Stimulated activated CD8-positive, alpha-beta memory T cell treated with anti-CD3 and anti-CD28 coated beads, Interleukin-15, amount 100 ng/mL, for 4 hours (primary cell): ENCODE measurements around the gene YIPF7.

Experiments
- DNase-seq, 2 donors: peaks; one replicate each; pipeline ENCODE4 v3.0.0-alpha.2; 2020; ENCODE audit warnings: low read depth in 2 of 2

Gene YIPF7

DNA sequence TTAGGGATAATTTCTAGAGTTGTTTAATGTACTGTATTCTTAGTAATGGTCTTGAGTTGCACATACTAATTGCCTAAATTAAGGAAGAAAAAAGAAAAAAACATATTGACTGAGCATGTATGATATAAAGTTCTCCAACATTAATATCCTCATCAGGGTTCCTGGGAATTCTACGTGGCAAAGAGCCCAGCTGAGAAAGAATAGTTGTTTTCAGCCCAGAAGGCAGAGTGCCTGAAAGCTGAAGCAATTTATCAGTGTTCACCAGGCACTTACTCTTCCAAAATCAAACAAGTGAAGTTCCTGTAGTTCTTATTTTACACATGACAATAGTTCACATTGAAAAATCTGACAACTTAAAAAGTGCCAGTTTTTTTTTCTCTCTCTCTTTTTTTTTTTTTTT is 27.7 kb downstream of the YIPF7 start:
- DNase-seq, result no peak

DNA sequence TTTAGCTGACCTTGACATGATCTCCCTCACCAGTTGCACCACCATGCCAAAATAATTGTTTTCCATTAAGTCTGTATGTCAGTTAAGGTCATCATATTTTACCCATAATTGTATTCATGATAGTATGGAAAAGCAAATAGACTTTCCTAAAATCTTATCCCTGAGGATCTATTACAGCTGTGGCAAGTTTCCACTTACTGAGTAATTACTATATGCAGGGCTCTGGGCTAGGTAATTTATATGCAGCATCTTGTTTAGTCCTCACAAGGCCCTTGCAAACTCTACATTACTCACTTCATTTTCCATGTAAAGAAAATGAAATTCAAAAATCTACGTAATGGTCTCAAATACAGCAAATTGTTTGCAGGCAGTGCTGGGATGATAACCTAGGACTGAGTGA is 34.8 kb downstream of the YIPF7 start:
- DNase-seq, result no peak

DNA sequence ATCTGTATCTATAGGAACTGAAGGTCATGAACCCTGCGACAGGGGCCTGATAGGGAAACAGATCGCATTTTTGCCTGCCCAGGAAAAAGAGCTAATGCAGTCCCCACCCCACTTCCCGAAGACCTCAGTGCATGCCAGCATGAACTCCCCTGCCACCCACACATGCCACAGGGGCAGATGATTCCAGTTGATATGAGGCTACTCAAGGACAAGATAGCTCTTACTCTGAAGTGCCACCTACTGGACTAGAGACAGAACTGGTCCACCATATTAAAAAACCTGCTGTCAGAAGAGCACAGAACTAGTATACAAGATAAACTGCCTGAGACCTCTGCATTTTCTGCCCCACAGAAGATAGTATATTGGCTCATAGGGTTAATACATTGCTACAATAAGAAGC is 68.0 kb downstream of the YIPF7 start:
- no peak for DNase-seq

DNA sequence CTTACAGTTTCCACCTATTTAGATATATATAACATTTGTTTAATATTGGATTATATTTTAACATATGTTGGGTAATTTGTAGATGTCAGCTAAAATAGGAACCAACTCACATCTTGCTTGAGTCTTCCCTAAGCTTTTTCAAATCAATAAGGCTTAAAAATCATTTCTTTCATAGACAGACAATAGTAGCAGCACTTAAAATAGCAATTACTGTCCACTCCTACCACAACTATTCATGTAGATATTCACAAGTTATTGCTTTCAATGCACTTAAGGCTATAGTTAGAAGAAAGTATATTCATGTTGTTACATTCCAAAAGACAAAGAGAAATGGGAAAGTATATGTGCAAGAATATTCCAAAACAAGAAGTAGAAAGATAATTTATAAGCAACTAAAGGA is 71.2 kb downstream of the YIPF7 start:
- no peak for DNase-seq

DNA sequence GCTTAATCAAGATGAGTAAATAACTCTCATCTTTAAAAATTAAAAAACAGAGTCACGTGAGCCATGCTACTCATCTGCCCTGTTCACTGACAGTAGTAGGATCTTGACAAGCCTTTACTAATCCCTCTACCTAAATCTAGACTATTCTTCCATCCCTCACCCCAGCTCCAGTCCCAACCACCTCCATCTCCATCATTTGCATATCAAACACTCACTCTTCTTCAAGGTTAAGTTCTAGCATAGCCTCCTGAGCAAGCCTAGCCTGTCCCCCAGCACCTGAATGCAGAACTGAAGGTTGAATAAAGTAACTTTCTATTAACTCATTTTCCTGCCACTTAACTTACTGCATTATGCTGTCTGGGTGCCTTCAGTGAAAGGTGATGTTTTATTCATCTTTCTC is 72.5 kb downstream of the YIPF7 start:
- DNase-seq, result no peak
